Mesenchymal stem cell (in vitro differentiated cells and primary cell): Measurements from ENCODE around the gene LYRM1.

ENCODE experiments used
- DNase-seq: peaks from one replicate; pipeline ENCODE4 v3.0.0-alpha.2; 2013
- H2AFZ ChIP-seq: one replicate; pipeline ENCODE4 v1.6.1; 2013; ENCODE audit warnings: low read depth, mild to moderate bottlenecking, control low read depth, inconsistent platforms, low read length, moderate library complexity
- H2AK5ac ChIP-seq: 2 replicates; pipeline ENCODE4 v1.6.1; 2013; ENCODE audit warnings: low read length, moderate library complexity, mild to moderate bottlenecking, inconsistent platforms; ENCODE audit not compliant: severe bottlenecking
- H2BK120ac ChIP-seq: one replicate; pipeline ENCODE4 v1.6.1; 2013; ENCODE audit warnings: low read depth, mild to moderate bottlenecking, inconsistent platforms, low read length, moderate library complexity
- H2BK12ac ChIP-seq, 2 experiments: one replicate each; pipeline ENCODE4 v1.6.1; 2013; ENCODE audit warnings: inconsistent platforms in 2 of 2, low read length in 2 of 2, mild to moderate bottlenecking in 2 of 2, moderate library complexity in 2 of 2, control low read depth in 1 of 2
- H2BK15ac ChIP-seq: one replicate; pipeline ENCODE4 v1.6.1; 2013; ENCODE audit warnings: mild to moderate bottlenecking, low read depth, inconsistent platforms; ENCODE audit not compliant: poor library complexity, severe bottlenecking
- H2BK5ac ChIP-seq: 2 replicates; pipeline ENCODE4 v1.6.1; 2013; ENCODE audit warnings: low read depth, mild to moderate bottlenecking, low read length, control low read depth, inconsistent platforms; ENCODE audit not compliant: poor library complexity, severe bottlenecking
- H3K14ac ChIP-seq, 2 experiments: one replicate each; pipeline ENCODE4 v1.6.1; 2013; ENCODE audit warnings: inconsistent platforms in 2 of 2, low read length in 2 of 2, control low read depth in 1 of 2, mild to moderate bottlenecking in 1 of 2, moderate library complexity in 1 of 2
- H3K18ac ChIP-seq, 2 experiments: one replicate each; pipeline ENCODE4 v1.6.1; 2013; ENCODE audit warnings: inconsistent platforms in 2 of 2, low read length in 2 of 2, control low read depth in 1 of 2, low read depth in 1 of 2, mild to moderate bottlenecking in 1 of 2
- H3K23ac ChIP-seq, 2 experiments: one replicate each; pipeline ENCODE4 v1.6.1; 2013; ENCODE audit warnings: inconsistent platforms in 2 of 2, low read length in 2 of 2, mild to moderate bottlenecking in 2 of 2, moderate library complexity in 2 of 2, control low read depth in 1 of 2
- H3K27ac ChIP-seq: 2 replicates; pipeline ENCODE4 v1.5.1; 2013; ENCODE audit warnings: mild to moderate bottlenecking, moderate library complexity, low read length, control low read depth, inconsistent platforms; ENCODE audit not compliant: poor library complexity, severe bottlenecking
- H3K27me3 ChIP-seq, 2 experiments: 2 replicates each; pipeline versions ENCODE4 v1.6.1 to v1.7.0; 2013; ENCODE audit warnings: low read length in 2 of 2, mild to moderate bottlenecking in 2 of 2, moderate library complexity in 2 of 2, control low read depth in 1 of 2, inconsistent platforms in 1 of 2; ENCODE audit not compliant: control insufficient read depth in 1 of 2, insufficient read depth in 1 of 2
- H3K36me3 ChIP-seq, 2 experiments: 2 replicates each; pipeline versions ENCODE4 v1.6.1 to v1.7.0; 2013; ENCODE audit warnings: low read length in 2 of 2, control low read depth in 1 of 2, inconsistent platforms in 1 of 2, low read depth in 1 of 2, mild to moderate bottlenecking in 1 of 2; ENCODE audit not compliant: insufficient read depth in 2 of 2, control insufficient read depth in 1 of 2
- H3K4ac ChIP-seq, 2 experiments: one replicate each; pipeline ENCODE4 v1.6.1; 2013; ENCODE audit warnings: inconsistent platforms in 2 of 2, low read length in 2 of 2, mild to moderate bottlenecking in 2 of 2, moderate library complexity in 2 of 2, control low read depth in 1 of 2, low read depth in 1 of 2
- H3K4me1 ChIP-seq: 2 replicates; pipeline ENCODE4 v1.6.1; 2013; ENCODE audit warnings: low read depth, low read length, control low read depth; ENCODE audit not compliant: control insufficient read depth, insufficient read depth
- H3K4me2 ChIP-seq: 2 replicates; pipeline ENCODE4 v1.6.1; 2013; ENCODE audit warnings: low read length, mild to moderate bottlenecking, inconsistent platforms; ENCODE audit not compliant: poor library complexity, severe bottlenecking
- H3K4me3 ChIP-seq, 2 experiments: 2 replicates each; pipeline versions ENCODE4 v1.5.1 to v1.7.0; 2013; ENCODE audit warnings: low read length in 2 of 2, mild to moderate bottlenecking in 2 of 2, control low read depth in 1 of 2, low read depth in 1 of 2; ENCODE audit not compliant: insufficient read depth in 1 of 2
- H3K79me1 ChIP-seq: replicated peaks from 2 replicates; pipeline ENCODE4 v1.6.1; 2013; ENCODE audit warnings: mild to moderate bottlenecking, control low read depth, low read length, inconsistent platforms; ENCODE audit not compliant: poor library complexity, severe bottlenecking
- H3K9ac ChIP-seq: 2 replicates; pipeline ENCODE4 v1.7.0; 2013; ENCODE audit warnings: mild to moderate bottlenecking, low read length, moderate library complexity
- H3K9me3 ChIP-seq: 2 replicates; pipeline ENCODE4 v1.7.0; 2013; ENCODE audit warnings: mild to moderate bottlenecking, low read length; ENCODE audit not compliant: control insufficient read depth
- H4K8ac ChIP-seq: one replicate; pipeline ENCODE4 v1.6.1; 2013; ENCODE audit warnings: inconsistent platforms, mild to moderate bottlenecking, low read length, moderate library complexity
- H4K91ac ChIP-seq: one replicate; pipeline ENCODE4 v1.6.1; 2013; ENCODE audit warnings: mild to moderate bottlenecking, low read length, inconsistent platforms
- WGBS: methylation state at CpG from one replicate; pipeline ENCODE4 v1.1.7; 2013; ENCODE audit warnings: mixed read lengths; 5-methylcytosine and 5-hydroxymethylcytosine counted together

The LYRM1 gene

GRCh38 chr16:20878682-20879147 lies 21.9 kb upstream of the LYRM1 start:
- 65% methylated on average over 3 of the region's 5 CpGs for WGBS
- no peaks in the 10 kb centered on the region for H3K79me1 ChIP-seq

GRCh38 chr16:20879175-20880040 lies 21.2 kb upstream of the LYRM1 start:
- Histone ChIP-seq H2AFZ (no peak overlapping the region), H3K4ac (no peak overlapping the region), H3K9me3 (no peaks in the 10 kb centered on the region), H2AK5ac (no peak overlapping the region), H2BK15ac (no peak overlapping the region), H3K4me2 (peak overlapping the region; percentile 73), H3K23ac (no peak overlapping the region), H2BK5ac (no peak overlapping the region), H4K91ac (no peak overlapping the region), H4K8ac (no peak overlapping the region), H3K4me3 (peak overlapping the region in 1 of 2 experiments; percentile 11), H3K36me3 (peaks cover 0 to 16% of the 10 kb centered on the region in 2 experiments), H3K9ac (peak overlapping the region; percentile 67), H3K27me3 (no peaks in the 10 kb centered on the region), H2BK120ac (no peak overlapping the region), H2BK12ac (no peak overlapping the region), H3K27ac (peak overlapping the region; percentile 96), H3K14ac (no peak overlapping the region), H3K4me1 (peaks cover 11% of the 10 kb centered on the region), H3K79me1 (no peaks in the 10 kb centered on the region), H3K18ac (no peak overlapping the region)
- 16% methylated on average over 5 of the region's 7 CpGs for WGBS
- peak; percentile 71 for DNase-seq

More at GRCh38 chr16:20878682-20879147, 21.9 kb upstream of the LYRM1 start:
- Histone ChIP-seq H3K27ac (peak overlapping the region; percentile 96), H2BK5ac (peak overlapping the region; percentile 82), H2BK12ac (peak overlapping the region; percentile 28 to 80), H3K27me3 (no peaks in the 10 kb centered on the region), H3K4ac (peak overlapping the region; percentile 24 to 93), H3K9ac (peak overlapping the region; percentile 67), H3K18ac (peak overlapping the region in 1 of 2 experiments; percentile 35), H3K4me1 (peaks cover 11% of the 10 kb centered on the region), H4K8ac (no peak overlapping the region), H3K4me2 (peak overlapping the region; percentile 73), H3K9me3 (no peaks in the 10 kb centered on the region), H2AFZ (no peak overlapping the region), H3K36me3 (peaks cover 0 to 16% of the 10 kb centered on the region in 2 experiments), H3K23ac (no peak overlapping the region), H3K4me3 (no peak overlapping the region), H3K14ac (peak overlapping the region in 1 of 2 experiments; percentile 89), H2BK120ac (no peak overlapping the region), H2AK5ac (peak overlapping the region; percentile 46), H2BK15ac (no peak overlapping the region), H4K91ac (no peak overlapping the region)
- no peak for DNase-seq

GRCh38 chr16:20880867-20881502 lies 19.6 kb upstream of the LYRM1 start:
- Histone ChIP-seq H2BK5ac (no peak overlapping the region), H3K9ac (no peak overlapping the region), H3K27me3 (no peaks in the 10 kb centered on the region), H3K4me1 (peaks cover 9% of the 10 kb centered on the region), H2AFZ (no peak overlapping the region), H4K91ac (no peak overlapping the region), H2BK120ac (no peak overlapping the region), H3K79me1 (peaks cover 1% of the 10 kb centered on the region), H4K8ac (no peak overlapping the region), H3K4me2 (no peak overlapping the region), H3K23ac (no peak overlapping the region), H3K27ac (peak overlapping the region; percentile 34), H2BK15ac (no peak overlapping the region), H3K14ac (no peak overlapping the region), H2BK12ac (no peak overlapping the region), H2AK5ac (no peak overlapping the region), H3K4ac (no peak overlapping the region), H3K4me3 (no peak overlapping the region), H3K9me3 (no peaks in the 10 kb centered on the region), H3K18ac (no peak overlapping the region), H3K36me3 (peaks cover 0 to 22% of the 10 kb centered on the region in 2 experiments)
- WGBS = 91% methylated on average over 1 of the region's 3 CpGs
- DNase-seq = no peak

DNA sequence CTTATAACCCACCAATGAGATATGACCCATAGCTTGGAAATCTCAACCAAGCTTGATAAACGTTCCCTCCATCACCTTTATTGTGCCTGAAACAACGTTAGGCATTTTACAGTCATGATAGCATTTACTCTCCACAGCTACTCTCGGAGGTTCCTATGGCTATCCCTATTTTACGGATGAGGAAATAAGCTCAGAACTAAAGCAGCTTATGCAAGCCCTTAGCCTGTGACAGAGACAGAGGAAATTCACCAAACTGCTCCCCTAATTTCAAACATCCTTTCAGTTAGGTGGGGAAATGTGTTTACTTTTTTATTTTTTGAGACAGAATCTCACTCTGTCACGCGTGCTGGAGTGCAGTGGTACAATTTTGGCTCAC lies 19.1 kb upstream of the LYRM1 start:
- peaks cover 9% of the 10 kb centered on the region for H3K4me1 ChIP-seq
- 96% methylated on average over 6 of the region's 6 CpGs for WGBS
- H3K4me3 ChIP-seq = no peak overlapping the region
- no peak overlapping the region for H2BK12ac ChIP-seq
- no peak overlapping the region for H3K9ac ChIP-seq
- H4K8ac ChIP-seq = no peak overlapping the region
- no peak overlapping the region for H3K4ac ChIP-seq
- peaks cover 1% of the 10 kb centered on the region for H3K79me1 ChIP-seq
- no peak overlapping the region for H2BK120ac ChIP-seq
- no peak overlapping the region for H2BK15ac ChIP-seq
- H3K14ac ChIP-seq = no peak overlapping the region
- H3K27me3 ChIP-seq = no peaks in the 10 kb centered on the region
- H3K18ac ChIP-seq = no peak overlapping the region
- H3K9me3 ChIP-seq = no peaks in the 10 kb centered on the region
- DNase-seq = no peak
- H3K23ac ChIP-seq = no peak overlapping the region
- H2BK5ac ChIP-seq = no peak overlapping the region
- no peak overlapping the region for H2AK5ac ChIP-seq
- H3K27ac ChIP-seq = peak overlapping the region; percentile 22
- peaks cover 0 to 25% of the 10 kb centered on the region in 2 experiments for H3K36me3 ChIP-seq
- H4K91ac ChIP-seq = no peak overlapping the region
- H2AFZ ChIP-seq = no peak overlapping the region
- H3K4me2 ChIP-seq = no peak overlapping the region
